Heart left ventricle (tissue), 16 donors: ENCODE results near the gene AHCYL2. TPM values are rescaled to one million over a fixed set of nuclear protein-coding genes. Genes with fewer than 3 reads are reported as not detected.

Experiments
- ATAC-seq, 4 donors: fragments of 200-7000 bp; cut with Tn5 transposase; one replicate each; pipeline ENCODE4 v1.9.1; 2020 to 2022; ENCODE audit warnings: moderate library complexity in 4 of 4, mild to moderate bottlenecking in 3 of 4, moderate number of reproducible peaks in 1 of 4
- DNase-seq, 5 donors: peaks; one replicate each; pipeline ENCODE4 v3.0.0-alpha.2; 2020
- H3K27ac ChIP-seq, 12 donors: fragments of 200-600 bp; sonication (generic) in 4 of 12; one replicate each; pipeline versions ENCODE4 v1.5.0 to v1.8.0; 2016 to 2022; ENCODE audit warnings: mild to moderate bottlenecking in 2 of 12
- H3K27me3 ChIP-seq, 9 donors: fragments of 200-600 bp; sonication (generic) in 2 of 9; one replicate each; pipeline versions ENCODE4 v1.5.1 to v1.8.0; 2016 to 2022; ENCODE audit warnings: mild to moderate bottlenecking in 3 of 9
- H3K36me3 ChIP-seq, 9 donors: fragments of 200-600 bp; sonication (generic) in 2 of 9; one replicate each; pipeline versions ENCODE4 v1.5.0 to v1.8.0; 2018 to 2022; ENCODE audit warnings: mild to moderate bottlenecking in 2 of 9
- H3K4me1 ChIP-seq, 12 donors: fragments of 200-600 bp; sonication (generic) in 4 of 12; one replicate each; pipeline versions ENCODE4 v1.5.0 to v1.8.0; 2016 to 2022; ENCODE audit warnings: mild to moderate bottlenecking in 3 of 12
- H3K4me3 ChIP-seq, 12 donors: fragments of 200-600 bp; sonication (generic) in 4 of 12; one replicate each; pipeline versions ENCODE4 v1.5.0 to v1.8.0; 2017 to 2022; ENCODE audit warnings: mild to moderate bottlenecking in 9 of 12, moderate library complexity in 4 of 12
- H3K9me3 ChIP-seq, 12 donors: fragments of 200-600 bp; sonication (generic) in 4 of 12; one replicate each; pipeline versions ENCODE4 v1.5.0 to v1.8.0; 2016 to 2022; ENCODE audit warnings: mild to moderate bottlenecking in 1 of 12
- CTCF ChIP-seq, 12 donors: fragments of 200-600 bp; sonication (generic) in 4 of 12; IDR thresholded peaks; one replicate each; pipeline versions ENCODE4 v1.5.0 to v1.8.0; 2018 to 2022; ENCODE audit warnings: antibody characterized with exemption in 12 of 12, mild to moderate bottlenecking in 5 of 12
- POLR2A ChIP-seq, 2 donors: fragments of 450-650 bp; IDR thresholded peaks; one replicate each; pipeline ENCODE4 v1.6.1; 2017; ENCODE audit warnings: antibody characterized with exemption in 2 of 2, mild to moderate bottlenecking in 2 of 2, moderate library complexity in 2 of 2
- WGBS, 4 donors: extraction: QIAGEN DNeasy Blood & Tissue Kit in 2 of 4; methylation state at CpG; one replicate each; pipeline versions ENCODE4 v1.1.5 to v1.1.7; 2013 to 2018; 5-methylcytosine and 5-hydroxymethylcytosine counted together
- intact Hi-C, 10 donors: fragments of 100-400 bp; cut with DNase I; formaldehyde crosslinking; loops; one replicate each; pipeline versions ENCODE4 v1.11.1 to v1.14.2; 2022
- long read RNA-seq, 3 donors: library from polyadenylated mRNA; unstranded; transcript quantifications; one replicate each; pipeline ENCODE4 v2.0.0, GENCODE V29; 2020 to 2021
- polyA plus RNA-seq, 2 donors: library from polyadenylated mRNA; stranded (reverse); fragments of 200-250 nt; gene quantifications; one replicate each; pipeline ENCODE4 v1.2.3, GENCODE V29; 2013
- total RNA-seq, 9 donors: library from RNA; depleted of rRNA in 2 of 9; stranded (reverse); fragments of >200 nt in 2 of 9; fragmentation: NEBNext Ultra II Directional in 3 of 9; extraction: Animal tissue kit (Norgen Biotek cat#: 25700) in 3 of 9; gene quantifications; one replicate each; pipeline versions ENCODE4 v1.1.0 to v1.2.4, GENCODE V29; 2016 to 2023
- donor health status: ischemic (EF 13 %, LVEDD 7.1; RV severe dilation, severe dysfunction).
- donor health status: healthy with polysubstance abuse.
- donor health status: DM: no; HTN: yes; CAD: no.
- donor health status: DM: no; HTN: no; CAD: no.
- donor health status: ischemic (EF 25% LVEDD 6.9; RV normal size, moderate dysfunction).
- donor health status: ischemic (EF 25% LVEDD 5.7; RV mildly dilated, moderate dysfunction).
- donor health status: healthy.
- donor health status: DM: yes; HTN: yes; CAD: no.
- donor health status: ischemic (EF 35%, LVEDD 5.7; RV mildly dilated, moderate dysfunction).
- donor health status: nonischemic (EF 11% LVEDD 7.7; RV severe dilation, severe dysfunction).
- donor health status: DM: yes; HTN: yes; CAD: no.
- donor health status: PGD.
- donor health status: ischemic (EF 29% LVEDD 5.4; RV normal size, mild dysfunction).
- donor health status: nonischemic (EF 23%, LVEDD 6.1; RV moderate dilation, normal function).

AHCYL2 gene
- 1 to 10 TPM; 3.6 to 7.6 (median 6.5) TPM for total RNA-seq
- polyA plus RNA-seq, result 1 to 10 TPM; 1.3 to 5.6 TPM
- long read RNA-seq, donor 1, partial matches to known transcripts, result 0 of 1 reads
- long read RNA-seq, donor 1, other reads (novel, unspliced or antisense), result 1 of 1 reads
- long read RNA-seq, donor 2, partial matches to known transcripts, result 1 of 1 reads
- long read RNA-seq, donor 2, other reads (novel, unspliced or antisense), result 0 of 1 reads
- long read RNA-seq, donor 3, full-length matches to known transcripts, result 2 of 5 reads
- long read RNA-seq, donor 3, partial matches to known transcripts, result 1 of 5 reads
- long read RNA-seq, donor 3, other reads (novel, unspliced or antisense), result 2 of 5 reads

GRCh38 chr7:129224251-129225205 lies at the start of gene AHCYL2:
AHCYL2 (plus strand) TSS chr7:129225030.
- no peaks in the 10 kb centered on the region for H3K27me3 ChIP-seq
- no peaks in the 10 kb centered on the region for H3K36me3 ChIP-seq
- peak; percentile 98 to 99 (median 99) for DNase-seq
- peak within 1 kb of the TSS; percentile 90 to 99 (median 95) for H3K27ac ChIP-seq
- intact Hi-C loops, result loop anchor here in 6 of 10 donors (5.0 to 10.0 kb wide), 5 partner anchors 73 to 420 kb away; partner anchors contain the start of gene NRF1 (in 4 of the 6)
- TF ChIP-seq POLR2A (IDR thresholded peaks at IDR 0.05) (peak in 1 of 2 donors; percentile 25), CTCF (IDR thresholded peaks at IDR 0.05) (no peak)
- WGBS, 4 donors, result 0 to 1% (median 0%) methylated on average over 47 to 63 of the region's 63 CpGs
- peak; percentile 99 to 100 (median 99) for ATAC-seq
- peak within 1 kb of the TSS; percentile 71 to 99 (median 85) for H3K4me3 ChIP-seq
- no peaks in the 10 kb centered on the region for H3K9me3 ChIP-seq
- peaks cover 0 to 31% (median 9%) of the 10 kb centered on the region in 12 donors for H3K4me1 ChIP-seq

GRCh38 chr7:129176916-129177710 lies 47.7 kb upstream of the AHCYL2 start:
- intact Hi-C loops, result no loop called here
- no peak overlapping the region for H3K4me3 ChIP-seq
- H3K36me3 ChIP-seq, result no peaks in the 10 kb centered on the region
- TF ChIP-seq CTCF (IDR thresholded peaks at IDR 0.05) (no peak), POLR2A (IDR thresholded peaks at IDR 0.05) (no peak)
- WGBS, 4 donors, result 54 to 62% (median 58%) methylated on average over 11 of the region's 11 CpGs
- no peaks in the 10 kb centered on the region for H3K9me3 ChIP-seq
- no peak overlapping the region for H3K27ac ChIP-seq
- ATAC-seq (no peak), DNase-seq (no peak)
- H3K27me3 ChIP-seq, result peaks cover 0 to 8% (median 0%) of the 10 kb centered on the region in 9 donors
- no peaks in the 10 kb centered on the region for H3K4me1 ChIP-seq

GRCh38 chr7:129184981-129185670 lies 39.7 kb upstream of the AHCYL2 start:
- H3K36me3 ChIP-seq, result no peaks in the 10 kb centered on the region

More at GRCh38 chr7:129184981-129185670, 39.7 kb upstream of the AHCYL2 start:
- Histone ChIP-seq H3K27me3 (peaks cover 0 to 32% (median 0%) of the 10 kb centered on the region in 9 donors), H3K4me1 (peaks cover 0 to 24% (median 6%) of the 10 kb centered on the region in 12 donors), H3K9me3 (no peaks in the 10 kb centered on the region), H3K27ac (no peak overlapping the region), H3K4me3 (no peak overlapping the region)
- TF ChIP-seq CTCF (IDR thresholded peaks at IDR 0.05) (no peak), POLR2A (IDR thresholded peaks at IDR 0.05) (no peak)
- intact Hi-C loops, result no loop called here
- ATAC-seq (no peak), DNase-seq (no peak)
- 46 to 58% (median 52%) methylated on average over 6 of the region's 6 CpGs for WGBS, 4 donors
